Pancreas (tissue), 10 donors: ENCODE measurements around the gene ACBD7. TPM values are rescaled to one million over a fixed set of nuclear protein-coding genes. Genes with fewer than 3 reads are reported as not detected.

Experiments used
- ATAC-seq, 4 donors: fragments of 200-7000 bp; cut with Tn5 transposase; one replicate each; pipeline versions ENCODE4 v1.8.0 to v1.9.1; 2020; ENCODE audit warnings: mild to moderate bottlenecking in 4 of 4, moderate library complexity in 4 of 4
- DNase-seq, 6 donors: peaks; one replicate each; pipeline ENCODE4 v3.0.0-alpha.2; 2020
- FAIRE-seq: peaks from 2 replicates; lab custom pipeline; 2012; peaks lifted over from hg19 to GRCh38; lab: Jason Lieb, UNC
- H3K27ac ChIP-seq, 4 donors: fragments of 200-600 bp; sonication (generic); 1 replicate in 3 of 4; 2 replicates in 1 of 4; pipeline versions ENCODE4 v1.5.0 to v1.8.0; 2020
- H3K27me3 ChIP-seq, 4 donors: fragments of 200-600 bp; one replicate each; pipeline ENCODE4 v1.8.0; 2021
- H3K36me3 ChIP-seq, 3 donors: fragments of 200-600 bp; sonication (generic) in 1 of 3; one replicate each; pipeline versions ENCODE4 v1.5.0 to v1.8.0; 2020 to 2021
- H3K4me1 ChIP-seq, 3 donors: fragments of 200-600 bp; one replicate each; pipeline ENCODE4 v1.8.0; 2021
- H3K4me3 ChIP-seq, 4 donors: fragments of 200-600 bp; sonication (generic) in 2 of 4; one replicate each; pipeline versions ENCODE4 v1.5.0 to v1.8.0; 2020 to 2021
- H3K9me3 ChIP-seq, 4 donors: fragments of 200-600 bp; one replicate each; pipeline ENCODE4 v1.8.0; 2021
- CTCF ChIP-seq, 4 donors: fragments of 200-600 bp; sonication (generic) in 3 of 4; IDR thresholded peaks; one replicate each; pipeline versions ENCODE4 v1.5.0 to v1.8.0; 2021; ENCODE audit warnings: antibody characterized with exemption in 4 of 4
- WGBS, 2 donors: extraction: QIAGEN DNeasy Blood & Tissue Kit; methylation state at CpG; one replicate each; pipeline ENCODE4 v1.1.7; 2013; 5-methylcytosine and 5-hydroxymethylcytosine counted together
- intact Hi-C, 3 donors: fragments of 100-400 bp; cut with DNase I; formaldehyde crosslinking; loops; one replicate each; pipeline versions ENCODE4 v1.11.1 to v1.14.2; 2022
- polyA plus RNA-seq, 2 donors: library from polyadenylated mRNA; stranded (reverse); fragments of 200-250 nt; gene quantifications; one replicate each; pipeline ENCODE4 v1.2.3, GENCODE V29; 2013
- total RNA-seq, 6 donors: library from RNA; stranded (reverse); fragmentation: NEBNext Ultra II Directional in 4 of 6; extraction: Animal tissue kit (Norgen Biotek cat#: 25700) in 4 of 6; gene quantifications; one replicate each; pipeline versions ENCODE4 v1.2.1 to v1.2.4, GENCODE V29; 2021 to 2023
- donor health status: healthy with polysubstance abuse.
- donor health status: DM: no; HTN: no; CAD: no; lungs with moderate emphysema.
- donor health status: DM: no; HTN: no; CAD: no.
- donor health status: control.
- donor health status: control.
- donor health status: Bipolar disorder and iron deficiency.
- donor health status: DM: yes; HTN: yes; CAD: no.
- donor health status: DM: no; HTN: no; CAD: no.
- donor health status: DM: no; HTN: no; CAD: no.
- donor health status: DM: yes; HTN: yes; CAD: no.

Gene ACBD7
- total and polyA plus RNA-seq, 8 donors, result 0.07 to 0.59 (median 0.29) TPM; not detected in 3

DNA sequence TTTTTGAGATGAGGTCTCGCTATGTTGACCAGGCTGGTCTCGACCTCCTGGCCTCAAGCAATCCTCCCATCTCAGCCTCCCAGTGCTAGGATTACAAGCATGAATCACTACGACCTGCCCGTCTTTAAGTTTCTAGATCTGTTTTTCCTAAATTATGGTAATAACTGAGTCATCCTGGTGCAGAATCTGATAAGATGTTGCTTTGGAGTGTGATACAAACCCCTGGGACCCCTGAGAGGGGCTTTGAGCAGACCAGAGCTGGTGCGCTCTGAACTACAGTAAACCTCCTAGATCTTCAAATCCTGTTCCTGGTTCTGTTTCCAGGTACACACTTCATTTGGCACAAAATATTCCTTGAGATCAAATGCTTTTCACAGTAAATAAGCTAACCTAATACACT, 42.8 kb upstream of the ACBD7 start:
- DNase-seq (no peak), ATAC-seq (no peak), FAIRE-seq (no peak)
- TF ChIP-seq CTCF (IDR thresholded peaks at IDR 0.05), result no peak
- H3K27me3 ChIP-seq, result no peaks in the 10 kb centered on the region
- intact Hi-C loops, result no loop called here
- H3K36me3 ChIP-seq, result peaks cover 0 to 20% (median 13%) of the 10 kb centered on the region in 3 donors
- no peak overlapping the region for H3K27ac ChIP-seq
- no peaks in the 10 kb centered on the region for H3K4me1 ChIP-seq
- 98% methylated on average over 5 of the region's 5 CpGs for WGBS, 2 donors
- H3K4me3 ChIP-seq, result no peak overlapping the region
- no peaks in the 10 kb centered on the region for H3K9me3 ChIP-seq

GRCh38 chr10:15124908-15125307, 36.3 kb upstream of the ACBD7 start:
- intact Hi-C loops, result no loop called here
- WGBS, 2 donors, result 81 to 92% methylated on average over 3 of the region's 3 CpGs
- no peaks in the 10 kb centered on the region for H3K27me3 ChIP-seq
- FAIRE-seq (no peak), ATAC-seq (no peak), DNase-seq (no peak)
- TF ChIP-seq CTCF (IDR thresholded peaks at IDR 0.05), result no peak
- H3K4me3 ChIP-seq, result no peak overlapping the region
- peaks cover 0 to 5% (median 0%) of the 10 kb centered on the region in 3 donors for H3K36me3 ChIP-seq
- H3K27ac ChIP-seq, result no peak overlapping the region
- no peaks in the 10 kb centered on the region for H3K9me3 ChIP-seq
- H3K4me1 ChIP-seq, result no peaks in the 10 kb centered on the region

DNA sequence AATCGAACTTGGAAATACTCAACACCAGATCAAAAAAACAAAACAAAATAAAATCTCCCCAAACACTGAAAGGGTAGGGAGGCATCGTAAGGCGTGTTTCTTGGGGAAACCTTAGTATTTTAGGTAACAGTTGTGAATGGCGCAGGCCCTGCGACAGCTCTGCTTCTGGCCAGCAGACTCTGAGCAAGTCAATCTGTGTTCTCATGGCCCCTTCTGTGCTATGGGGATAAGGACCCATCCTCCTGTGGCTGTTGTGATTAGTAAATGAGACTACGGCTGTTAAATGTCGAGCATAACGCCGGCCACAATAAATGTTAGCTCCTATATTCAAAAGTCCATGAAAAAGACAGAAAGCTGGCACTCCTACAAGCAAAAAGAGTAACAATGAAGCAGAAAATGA, 35.6 kb upstream of the ACBD7 start:
- FAIRE-seq (no peak), ATAC-seq (no peak), DNase-seq (no peak)
- H3K36me3 ChIP-seq, result peaks cover 0 to 5% (median 2%) of the 10 kb centered on the region in 3 donors
- no peak overlapping the region for H3K27ac ChIP-seq
- H3K4me1 ChIP-seq, result no peaks in the 10 kb centered on the region
- H3K4me3 ChIP-seq, result no peak overlapping the region
- WGBS, 2 donors, result 93 to 94% methylated on average over 9 of the region's 9 CpGs
- intact Hi-C loops, result no loop called here
- no peak for TF ChIP-seq CTCF (IDR thresholded peaks at IDR 0.05)
- H3K9me3 ChIP-seq, result no peaks in the 10 kb centered on the region
- H3K27me3 ChIP-seq, result no peaks in the 10 kb centered on the region

- WGBS, 2 donors, result 64 to 69% methylated on average over 3 of the region's 3 CpGs
- no peak for TF ChIP-seq CTCF (IDR thresholded peaks at IDR 0.05)
- intact Hi-C loops, result no loop called here
- no peaks in the 10 kb centered on the region for H3K4me1 ChIP-seq
- H3K27ac ChIP-seq, result no peak overlapping the region
- FAIRE-seq (no peak), ATAC-seq (no peak), DNase-seq (no peak)
- no peaks in the 10 kb centered on the region for H3K9me3 ChIP-seq
- peaks cover 0 to 6% (median 5%) of the 10 kb centered on the region in 3 donors for H3K36me3 ChIP-seq
- no peaks in the 10 kb centered on the region for H3K27me3 ChIP-seq
- H3K4me3 ChIP-seq, result no peak overlapping the region
Observed at GRCh38 chr10:15123749-15124184, 35.2 kb upstream of the ACBD7 start.

DNA sequence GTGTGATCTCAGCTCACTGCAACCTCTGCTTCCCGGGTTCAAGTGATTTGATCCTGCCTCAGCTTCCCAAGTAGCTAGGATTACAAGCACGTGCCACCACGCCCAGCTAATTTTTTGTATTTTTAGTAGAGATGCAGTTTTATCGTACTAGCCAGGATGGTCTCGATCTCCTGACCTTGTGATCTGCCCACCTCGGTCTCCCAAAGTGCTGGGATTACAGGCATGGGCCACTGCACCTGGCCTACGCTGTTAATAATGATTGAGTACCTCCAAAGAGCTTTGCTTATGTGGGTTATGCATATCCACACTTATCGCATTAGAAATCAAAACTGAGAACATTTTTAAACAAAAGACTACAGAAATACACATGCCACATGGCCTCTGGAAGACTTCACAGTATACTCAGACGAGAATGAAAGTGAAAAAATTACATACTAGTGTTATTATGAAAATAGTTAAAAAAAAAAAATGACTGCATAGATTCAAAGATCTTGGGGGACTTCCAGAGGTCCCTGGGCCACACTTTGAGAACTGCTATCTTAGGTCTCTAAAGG, 34.0 kb upstream of the ACBD7 start:
- peaks cover 0 to 9% (median 5%) of the 10 kb centered on the region in 3 donors for H3K36me3 ChIP-seq
- no peaks in the 10 kb centered on the region for H3K27me3 ChIP-seq
- TF ChIP-seq CTCF (IDR thresholded peaks at IDR 0.05), result no peak
- DNase-seq (no peak), FAIRE-seq (no peak), ATAC-seq (no peak)
- no peaks in the 10 kb centered on the region for H3K4me1 ChIP-seq
- H3K4me3 ChIP-seq, result no peak overlapping the region
- intact Hi-C loops, result no loop called here
- WGBS, 2 donors, result 92 to 94% methylated on average over 9 of the region's 9 CpGs
- no peak overlapping the region for H3K27ac ChIP-seq
- no peaks in the 10 kb centered on the region for H3K9me3 ChIP-seq
